Renal pelvis (tissue), 4 donors: ENCODE results near the gene MYH14. TPM values are rescaled to one million over a fixed set of nuclear protein-coding genes. Genes with fewer than 3 reads are reported as not detected.
"Not testable (repeated sequence)": the region's sequence is repeated elsewhere in the genome, so short reads cannot be mapped to it uniquely, and the experiment has no call there.

ENCODE experiments used
- DNase-seq: peaks from one replicate; pipeline ENCODE4 v3.0.0-alpha.2; 2013
- polyA plus RNA-seq, 3 donors: library from polyadenylated mRNA; unstranded; fragments of 120-200 nt; gene quantifications; one replicate each; pipeline ENCODE4 v1.2.1, GENCODE V29; 2013; ENCODE audit not compliant: insufficient read length in 3 of 3

Gene MYH14
- polyA plus RNA-seq, 3 donors, result 25.8 to 31.7 (median 27.2) TPM

DNA sequence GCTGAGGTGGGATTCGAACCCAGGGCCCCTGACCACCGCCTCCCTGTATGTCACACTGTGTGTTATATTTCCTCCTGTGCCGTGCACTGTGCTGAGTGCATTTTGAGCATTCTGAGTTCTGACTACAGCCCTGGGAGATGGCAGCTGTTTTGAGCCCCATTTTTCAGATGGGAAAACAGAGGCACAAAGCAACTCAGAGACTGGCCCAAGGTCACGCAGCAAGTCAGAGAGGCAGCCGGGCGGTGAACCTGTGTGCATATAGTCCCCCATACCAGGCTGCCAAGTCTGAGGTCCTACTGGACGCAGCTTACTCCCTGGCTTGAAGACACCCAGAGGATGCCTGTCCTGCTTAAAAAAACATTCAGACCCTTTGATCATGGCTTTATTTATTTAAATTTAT, 17.7 kb downstream of the MYH14 start:
- no peak for DNase-seq

DNA sequence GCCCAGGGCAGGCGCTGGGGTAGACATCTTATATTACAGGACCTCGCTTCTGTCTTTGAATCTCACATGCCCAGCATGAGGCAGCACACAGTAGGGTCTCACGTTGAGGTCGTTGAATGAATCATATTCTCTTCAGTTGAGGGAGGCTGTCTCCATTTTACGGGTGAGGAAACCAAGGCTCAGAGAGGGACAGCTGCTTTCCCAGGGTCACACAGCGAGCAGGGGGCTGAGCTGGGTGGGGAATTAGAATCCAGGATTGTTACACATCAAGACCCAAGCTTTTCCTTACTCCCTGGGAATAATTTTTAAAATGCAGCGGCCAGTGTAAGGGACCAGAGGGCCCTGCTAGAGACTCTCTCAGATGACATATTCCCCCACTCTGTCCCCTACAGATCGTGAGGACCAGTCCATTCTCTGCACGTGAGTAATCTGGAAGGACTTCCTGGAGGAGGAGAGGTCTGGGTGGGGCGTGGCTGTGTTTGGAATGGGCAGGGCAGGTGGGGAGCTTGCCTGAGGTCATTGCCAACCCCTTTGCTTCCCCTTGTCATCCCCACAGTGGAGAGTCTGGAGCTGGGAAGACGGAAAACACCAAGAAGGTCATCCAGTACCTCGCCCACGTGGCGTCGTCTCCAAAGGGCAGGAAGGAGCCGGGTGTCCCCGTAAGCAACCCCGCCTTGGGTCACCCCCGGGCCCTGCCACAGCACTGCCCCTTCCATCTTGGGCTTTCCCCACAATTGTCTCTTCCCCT, 19.4 kb downstream of the MYH14 start:
- no peak for DNase-seq

DNA sequence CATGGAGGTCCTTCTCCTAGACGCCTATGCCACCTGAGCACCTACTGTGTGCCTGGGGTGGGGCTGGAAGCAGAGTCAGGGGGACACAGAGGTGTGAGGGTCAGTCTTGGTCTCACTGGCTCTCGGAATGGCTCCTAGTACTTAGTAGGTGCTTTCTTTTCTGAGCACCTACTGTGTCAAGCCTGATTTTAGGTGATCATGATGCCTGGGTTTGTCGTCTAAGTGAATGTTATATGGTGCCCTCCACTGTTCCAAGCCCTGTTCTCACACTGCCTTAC, 20.0 kb downstream of the MYH14 start:
- no peak for DNase-seq

DNA sequence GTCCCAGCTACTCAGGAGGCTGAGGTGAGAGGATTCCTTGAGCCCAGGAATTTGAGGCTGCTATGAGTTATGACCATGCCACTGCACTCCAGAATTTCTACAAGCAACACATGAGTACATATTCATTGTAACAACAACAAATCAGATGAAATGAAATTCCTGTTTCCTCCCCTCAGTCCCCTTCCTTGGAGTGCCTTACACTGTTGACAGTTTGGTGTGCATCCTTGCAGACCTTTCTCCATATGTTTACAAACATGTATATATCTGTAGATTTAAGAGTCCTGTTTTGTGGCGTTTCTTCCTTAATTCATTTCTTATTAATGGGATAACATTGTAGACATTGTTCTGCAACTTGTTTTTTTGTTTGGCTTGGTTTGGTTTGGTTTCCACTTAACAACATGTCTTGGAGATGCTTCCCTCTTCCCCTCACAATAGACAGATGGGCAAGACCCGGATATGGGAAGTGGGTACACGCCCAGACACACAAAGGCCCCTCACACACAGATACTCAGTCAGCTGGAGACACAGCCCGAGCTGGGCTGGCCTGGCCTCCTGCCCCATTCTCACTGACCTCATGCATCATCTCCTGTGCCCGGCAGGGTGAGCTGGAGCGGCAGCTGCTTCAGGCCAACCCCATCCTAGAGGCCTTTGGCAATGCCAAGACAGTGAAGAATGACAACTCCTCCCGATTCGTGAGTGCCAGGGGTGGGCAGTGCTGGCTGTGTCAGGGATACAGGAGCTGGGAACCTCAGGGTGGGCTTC, 21.7 kb downstream of the MYH14 start:
- no peak for DNase-seq

DNA sequence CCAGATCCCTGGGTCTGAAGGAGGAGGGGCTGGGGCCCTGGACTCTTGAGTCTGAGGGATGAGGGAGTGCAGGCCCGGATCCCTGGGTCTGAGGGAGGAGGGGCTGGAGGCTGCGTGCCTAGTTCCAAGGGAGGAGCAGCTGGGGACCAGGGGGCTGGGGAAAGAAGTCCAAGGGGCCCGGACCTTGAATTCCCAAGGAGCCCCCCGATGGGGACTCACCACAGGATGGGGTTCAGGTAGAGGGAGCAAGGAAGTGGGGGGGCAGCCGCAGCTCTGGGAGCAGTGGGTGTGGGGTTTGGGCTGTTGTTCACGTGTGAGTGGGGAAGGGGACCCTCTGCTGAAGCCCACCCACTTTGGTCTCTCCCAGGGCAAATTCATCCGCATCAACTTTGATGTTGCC, 23.1 kb downstream of the MYH14 start:
- no peak for DNase-seq

DNA sequence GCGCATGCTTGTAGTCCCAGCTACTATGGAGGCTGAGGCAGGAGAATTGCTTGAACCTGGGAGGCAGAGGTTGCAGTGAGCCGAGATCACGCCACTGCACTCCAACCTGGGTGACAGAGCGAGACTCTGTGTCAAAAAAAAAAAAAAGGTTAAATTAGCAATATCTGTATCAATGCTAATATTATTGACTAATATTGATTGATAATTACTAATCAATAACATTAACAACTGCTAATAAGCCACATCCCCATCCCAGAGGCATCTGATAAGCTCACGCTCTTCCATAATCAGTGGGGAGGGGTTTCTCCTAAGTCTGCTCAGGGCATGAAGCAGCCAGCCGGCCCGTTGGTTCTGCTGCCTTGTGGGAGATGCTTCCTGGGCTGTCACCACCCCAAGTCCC, 24.7 kb downstream of the MYH14 start:
- not testable (repeated sequence) for DNase-seq

DNA sequence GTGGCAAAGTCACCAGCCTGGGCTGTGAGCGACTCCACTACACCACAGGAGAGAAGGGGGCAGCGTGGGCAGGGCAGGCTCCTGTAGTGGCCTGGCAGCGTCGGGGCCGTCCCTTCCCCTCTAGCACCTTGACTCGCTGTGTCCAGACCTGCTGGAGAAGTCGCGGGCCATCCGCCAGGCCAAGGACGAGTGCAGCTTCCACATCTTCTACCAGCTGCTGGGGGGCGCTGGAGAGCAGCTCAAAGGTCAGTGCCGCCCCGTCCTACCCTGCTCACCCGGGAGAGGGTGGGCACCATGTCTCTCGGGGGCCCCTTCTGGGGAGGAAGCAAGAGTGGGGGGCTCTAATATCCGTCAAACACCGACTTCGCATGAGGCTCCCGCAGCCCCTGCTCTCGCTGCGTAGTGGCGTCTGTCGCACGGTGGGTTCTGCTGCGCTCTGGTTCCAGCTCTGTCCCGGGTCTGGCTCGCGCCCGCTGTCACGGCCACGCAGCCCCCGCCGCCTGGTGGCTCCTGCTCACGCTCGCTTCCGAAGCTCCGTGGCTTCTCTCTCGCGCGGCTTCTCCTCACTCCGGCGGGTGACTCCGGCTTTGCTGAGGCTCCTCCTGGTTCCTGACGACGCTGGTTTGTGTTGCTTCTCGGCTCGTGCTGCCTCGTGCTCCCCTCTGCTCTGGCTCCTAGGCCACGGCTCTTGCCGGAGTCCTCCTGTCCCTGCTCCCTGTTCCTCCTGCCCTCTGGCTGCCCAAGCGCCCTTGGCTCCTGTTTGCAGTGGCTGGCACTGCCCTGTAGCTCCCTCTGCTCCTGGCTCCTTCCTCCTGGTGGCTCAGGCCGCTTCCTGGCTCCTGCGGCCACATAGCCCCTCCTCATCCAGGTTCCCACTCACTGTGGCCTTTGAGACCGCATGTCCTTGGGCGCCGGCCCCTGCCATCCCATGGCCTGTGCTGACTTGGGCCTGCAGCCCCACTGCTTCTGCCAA, 27.2 kb downstream of the MYH14 start:
- no peak for DNase-seq

DNA sequence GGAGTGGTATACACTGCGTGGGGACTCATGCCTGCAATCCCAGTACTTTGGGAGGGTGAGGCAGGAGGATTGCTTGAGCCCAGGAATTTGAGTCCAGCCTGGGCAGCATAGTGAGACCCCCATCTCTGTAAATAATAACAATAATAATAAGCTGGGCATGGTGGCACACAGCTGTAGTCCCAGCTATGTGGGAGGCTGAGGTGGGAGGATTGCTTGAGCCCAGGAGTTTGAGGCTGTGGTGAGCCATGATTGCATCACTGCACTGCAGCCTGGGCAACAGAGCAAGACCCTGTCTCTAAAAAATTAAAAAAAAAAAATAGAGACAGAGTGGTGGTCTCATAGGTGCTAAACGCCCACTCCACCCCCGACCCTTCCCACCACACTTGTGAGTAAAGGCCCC, 28.0 kb downstream of the MYH14 start:
- DNase-seq, result not testable (repeated sequence)

DNA sequence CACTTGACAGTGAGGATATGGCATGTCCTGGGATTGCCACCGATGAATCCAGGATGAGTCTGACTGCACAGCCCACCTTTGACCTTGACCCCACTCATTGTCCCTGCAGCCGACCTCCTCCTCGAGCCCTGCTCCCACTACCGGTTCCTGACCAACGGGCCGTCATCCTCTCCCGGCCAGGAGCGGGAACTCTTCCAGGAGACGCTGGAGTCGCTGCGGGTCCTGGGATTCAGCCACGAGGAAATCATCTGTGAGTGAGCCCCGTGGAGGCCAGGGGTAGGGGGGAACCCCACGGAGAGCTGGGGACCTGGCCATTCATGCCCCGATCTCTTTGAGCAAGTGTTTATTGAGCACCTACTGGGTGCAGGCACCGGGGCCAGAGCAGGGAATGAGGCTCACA, 28.4 kb downstream of the MYH14 start:
- DNase-seq, result no peak

DNA sequence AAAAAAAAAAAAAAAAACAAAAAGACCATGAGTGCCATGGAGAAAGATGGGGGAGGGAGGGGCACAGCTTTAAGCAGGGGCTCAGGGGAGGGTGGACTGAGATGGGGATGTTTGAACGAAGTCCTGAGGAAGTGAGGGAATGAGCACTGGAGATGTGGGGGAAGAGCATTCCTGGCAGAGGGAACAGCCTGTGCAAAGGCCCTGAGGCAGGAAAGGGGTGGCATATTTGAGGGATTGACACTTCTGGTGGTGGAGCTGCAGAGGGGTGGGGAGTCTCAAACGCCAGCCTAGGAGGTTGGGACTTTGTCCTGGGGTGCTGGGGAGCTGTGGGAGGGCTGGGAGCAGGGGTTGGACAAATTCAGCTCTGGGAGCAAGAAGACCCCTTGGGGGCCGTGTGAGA, 29.2 kb downstream of the MYH14 start:
- no peak for DNase-seq

DNA sequence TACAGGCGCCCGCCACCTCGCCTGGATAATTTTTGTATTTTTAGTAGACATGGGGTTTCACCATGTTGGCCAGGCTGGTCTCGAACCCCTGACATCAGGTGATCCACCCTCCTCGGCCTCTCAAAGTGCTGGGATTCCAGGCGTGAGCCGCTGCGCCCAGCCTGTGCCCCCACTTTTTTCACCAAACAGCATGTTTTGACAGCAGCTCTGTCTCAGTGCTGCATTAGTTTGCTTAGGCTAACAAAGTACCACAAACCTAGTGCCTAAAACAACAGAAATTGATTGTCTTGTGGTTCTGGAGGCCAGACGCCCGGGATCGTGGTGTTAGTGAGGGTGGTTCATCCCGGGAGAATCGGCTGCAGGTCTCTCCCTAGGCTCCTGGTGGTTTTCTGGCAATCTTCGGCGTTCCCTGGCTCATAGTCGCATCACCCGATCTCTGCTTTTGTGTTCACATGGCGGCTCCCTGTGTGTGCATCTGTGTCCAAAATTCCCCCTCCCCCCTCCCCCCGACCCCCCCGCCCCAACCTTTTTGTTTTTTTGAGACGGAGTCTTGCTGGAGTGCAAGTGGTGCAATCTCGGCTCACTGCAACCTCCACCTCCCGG, 30.0 kb downstream of the MYH14 start:
- no peak for DNase-seq

DNA sequence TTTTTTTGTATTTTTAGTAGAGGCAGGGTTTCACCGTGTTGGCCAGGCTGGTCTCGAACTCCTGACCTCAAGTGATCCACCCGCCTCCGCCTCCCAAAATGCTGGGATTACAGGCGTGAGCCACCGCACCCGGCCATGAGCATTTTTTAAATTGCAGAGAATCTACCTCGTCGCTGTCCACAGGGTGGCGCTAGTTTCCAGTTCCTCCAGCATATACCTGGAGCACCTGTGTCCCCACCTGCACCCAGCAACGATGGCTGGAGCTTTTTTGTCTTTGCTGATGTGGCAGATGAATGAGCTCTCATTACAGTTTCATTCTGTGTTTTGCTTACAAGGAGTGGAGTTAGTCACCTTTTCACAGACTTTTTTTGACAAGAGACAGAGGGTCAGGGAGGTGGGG, 34.1 kb downstream of the MYH14 start:
- DNase-seq, result not testable (repeated sequence)

DNA sequence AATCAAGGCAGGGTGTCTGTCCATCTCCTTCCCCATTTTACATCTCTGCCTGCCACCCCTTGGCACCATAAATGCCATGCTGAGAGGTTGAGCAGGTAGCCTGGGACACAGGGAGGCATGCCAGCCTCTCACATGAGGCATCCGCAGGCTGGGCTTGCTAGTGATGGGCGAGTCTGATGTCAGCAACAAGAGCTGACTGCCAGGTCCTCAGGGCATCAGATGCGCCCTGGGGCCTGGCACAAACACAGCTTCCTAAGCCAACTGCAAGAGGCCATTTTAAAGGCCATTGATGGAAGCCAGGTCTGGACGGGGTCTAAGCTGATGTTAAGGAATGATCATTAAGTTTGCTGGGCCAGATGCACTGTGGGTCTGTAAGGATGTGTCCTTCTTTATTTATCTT, 34.6 kb downstream of the MYH14 start:
- DNase-seq, result no peak

DNA sequence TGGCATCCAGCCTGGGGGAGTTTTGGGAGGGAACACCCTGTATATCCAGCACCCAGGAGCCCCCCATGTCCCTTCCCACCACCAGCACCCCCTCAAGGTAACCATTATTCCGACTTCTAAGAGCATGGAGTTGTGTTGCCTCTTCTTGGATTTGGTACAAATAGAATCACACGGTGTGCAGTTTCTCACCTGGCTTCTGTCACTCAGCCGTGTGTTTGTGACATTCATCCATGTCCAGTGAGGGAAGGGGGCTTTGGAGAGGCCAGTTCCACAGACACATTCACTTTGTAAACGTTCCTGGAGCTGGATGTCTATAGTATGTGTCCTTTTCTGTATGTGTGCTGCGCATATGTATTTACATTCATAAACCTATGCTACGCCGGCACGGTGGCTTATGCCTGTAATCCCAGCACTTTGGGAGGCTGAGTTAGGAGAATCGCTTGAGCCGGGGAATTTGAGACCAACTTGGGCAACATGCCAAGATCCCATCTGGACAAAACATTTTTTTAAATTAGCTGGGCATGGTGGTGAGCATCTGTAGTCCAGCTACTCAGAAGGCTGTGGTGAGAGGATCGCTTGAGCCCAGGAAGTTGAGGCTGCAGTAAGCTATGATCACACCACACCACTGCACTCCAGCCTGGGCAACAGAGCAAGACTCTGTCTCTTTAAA, 36.6 kb downstream of the MYH14 start:
- no peak for DNase-seq

DNA sequence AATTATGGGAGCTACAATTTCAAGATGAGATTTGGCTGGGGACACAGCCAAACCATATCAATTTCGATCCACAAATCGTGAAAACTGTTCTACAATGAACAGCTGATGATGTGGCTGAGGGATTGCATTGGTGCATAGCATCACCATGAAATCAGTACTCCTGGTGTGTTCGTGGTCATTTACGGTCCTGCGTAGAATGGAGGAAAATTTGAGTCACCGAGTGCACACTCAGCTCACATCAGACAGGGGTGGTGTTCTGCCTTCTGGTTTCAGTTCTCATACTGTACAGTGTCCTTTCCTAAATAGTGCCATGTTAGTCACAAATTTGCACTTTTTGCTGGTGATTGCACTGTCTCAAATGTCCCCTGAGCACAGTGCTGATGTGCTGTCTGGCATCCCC, 39.2 kb downstream of the MYH14 start:
- DNase-seq, result no peak

DNA sequence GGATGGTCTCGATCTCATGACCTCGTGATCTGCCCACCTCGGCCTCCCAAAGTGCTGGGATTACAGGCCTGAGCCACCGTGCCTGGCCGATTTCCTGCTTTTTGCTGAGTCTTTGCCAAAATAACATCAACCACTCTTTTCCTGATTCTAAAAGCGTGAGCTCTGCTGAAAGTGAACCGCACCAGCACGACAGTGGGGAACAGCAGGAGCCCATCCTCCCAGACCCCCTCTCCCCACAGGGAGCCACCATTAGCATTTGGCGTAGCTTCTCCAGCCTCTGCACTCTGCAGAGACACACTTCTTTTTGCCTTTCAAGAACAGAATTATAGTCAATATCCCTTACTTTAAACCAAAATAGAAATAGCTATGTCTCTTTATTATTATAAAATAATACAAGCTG, 41.3 kb downstream of the MYH14 start:
- DNase-seq, result no peak

DNA sequence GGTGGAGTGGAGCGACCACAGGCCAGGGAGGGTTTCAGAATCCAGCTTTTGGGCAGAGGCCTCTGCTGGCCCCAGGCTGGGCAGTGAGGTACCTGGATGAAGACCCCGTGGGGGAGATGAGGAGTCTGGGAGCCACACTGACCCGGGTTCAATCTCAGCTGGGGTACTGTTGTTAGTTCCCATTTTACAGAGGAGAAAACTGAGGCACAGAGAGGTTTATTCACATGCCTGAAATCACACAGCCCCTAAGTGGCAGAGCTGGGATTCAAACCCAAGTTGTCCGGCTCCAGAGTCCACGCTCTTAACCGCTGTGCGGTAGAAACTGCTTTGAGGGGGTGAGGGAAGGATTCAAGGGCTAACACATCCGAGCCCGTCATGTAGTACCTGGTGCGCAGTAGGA, 45.0 kb downstream of the MYH14 start:
- DNase-seq, result no peak

DNA sequence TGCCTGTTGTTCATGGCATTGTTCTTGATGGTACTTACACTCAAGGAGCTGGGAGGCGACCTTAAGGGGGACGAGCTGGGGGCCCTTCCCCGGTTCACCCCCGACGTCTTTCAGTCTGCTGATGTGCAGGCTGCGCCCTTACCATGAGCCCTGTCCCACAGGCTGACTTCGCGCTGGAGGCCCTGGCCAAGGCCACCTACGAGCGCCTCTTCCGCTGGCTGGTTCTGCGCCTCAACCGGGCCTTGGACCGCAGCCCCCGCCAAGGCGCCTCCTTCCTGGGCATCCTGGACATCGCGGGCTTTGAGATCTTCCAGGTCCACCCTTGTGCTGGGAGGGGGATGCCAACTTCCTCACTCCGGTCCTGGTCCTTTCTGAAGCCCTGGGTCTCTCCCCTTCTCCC, 45.4 kb downstream of the MYH14 start:
- no peak for DNase-seq

DNA sequence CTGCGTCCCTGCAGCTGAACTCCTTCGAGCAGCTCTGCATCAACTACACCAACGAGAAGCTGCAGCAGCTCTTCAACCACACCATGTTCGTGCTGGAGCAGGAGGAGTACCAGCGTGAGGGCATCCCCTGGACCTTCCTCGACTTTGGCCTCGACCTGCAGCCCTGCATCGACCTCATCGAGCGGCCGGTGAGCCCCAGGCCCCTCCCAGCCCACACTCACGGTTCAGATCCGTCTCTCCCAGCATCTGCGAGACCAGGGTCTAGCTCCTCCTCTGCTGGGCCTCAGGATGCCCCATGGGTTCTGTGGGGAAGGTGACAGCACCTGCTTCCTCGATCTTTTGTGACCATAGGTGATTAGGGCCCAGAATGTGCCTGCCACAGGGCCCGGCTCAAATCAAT, 46.2 kb downstream of the MYH14 start:
- DNase-seq, result no peak

DNA sequence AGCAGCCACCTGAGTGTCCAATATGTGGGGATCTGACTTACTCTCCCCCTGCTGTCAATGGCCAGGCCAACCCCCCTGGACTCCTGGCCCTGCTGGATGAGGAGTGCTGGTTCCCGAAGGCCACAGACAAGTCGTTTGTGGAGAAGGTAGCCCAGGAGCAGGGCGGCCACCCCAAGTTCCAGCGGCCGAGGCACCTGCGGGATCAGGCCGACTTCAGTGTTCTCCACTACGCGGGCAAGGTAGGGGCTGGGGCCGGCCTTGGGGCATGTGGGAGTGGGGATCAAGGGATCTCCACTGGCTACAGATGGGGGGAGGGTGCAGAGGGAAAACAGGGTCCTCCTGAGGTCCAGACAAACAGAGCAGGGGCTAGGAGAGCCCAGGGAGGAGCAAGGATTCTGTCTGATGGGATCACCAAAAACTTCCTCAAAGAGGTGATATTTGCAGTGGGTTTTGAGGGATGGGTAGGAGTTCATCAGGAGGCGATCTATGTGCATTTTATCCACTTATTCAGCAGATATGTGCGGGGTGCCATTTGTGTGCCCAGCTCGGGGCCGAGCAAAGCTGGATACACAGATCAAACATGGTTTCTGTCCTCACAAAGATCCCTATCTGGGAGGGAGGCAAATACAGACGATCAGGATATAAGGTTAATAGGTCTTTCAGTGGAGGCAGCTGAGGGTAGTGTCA, 47.2 kb downstream of the MYH14 start:
- DNase-seq, result no peak
